HG03342 (cell line): ENCODE measurements around the gene RAB15.
"Not testable (repeated sequence)": the region's sequence is repeated elsewhere in the genome, so short reads cannot be mapped to it uniquely, and the experiment has no call there.

Experiments
- ATAC-seq: cut with Tn5 transposase; IDR thresholded peaks from one replicate; pipeline ENCODE4 v1.9.1; 2021; ENCODE audit warnings: mild to moderate bottlenecking, moderate library complexity; ENCODE audit not compliant: unreplicated experiment

Gene RAB15

DNA sequence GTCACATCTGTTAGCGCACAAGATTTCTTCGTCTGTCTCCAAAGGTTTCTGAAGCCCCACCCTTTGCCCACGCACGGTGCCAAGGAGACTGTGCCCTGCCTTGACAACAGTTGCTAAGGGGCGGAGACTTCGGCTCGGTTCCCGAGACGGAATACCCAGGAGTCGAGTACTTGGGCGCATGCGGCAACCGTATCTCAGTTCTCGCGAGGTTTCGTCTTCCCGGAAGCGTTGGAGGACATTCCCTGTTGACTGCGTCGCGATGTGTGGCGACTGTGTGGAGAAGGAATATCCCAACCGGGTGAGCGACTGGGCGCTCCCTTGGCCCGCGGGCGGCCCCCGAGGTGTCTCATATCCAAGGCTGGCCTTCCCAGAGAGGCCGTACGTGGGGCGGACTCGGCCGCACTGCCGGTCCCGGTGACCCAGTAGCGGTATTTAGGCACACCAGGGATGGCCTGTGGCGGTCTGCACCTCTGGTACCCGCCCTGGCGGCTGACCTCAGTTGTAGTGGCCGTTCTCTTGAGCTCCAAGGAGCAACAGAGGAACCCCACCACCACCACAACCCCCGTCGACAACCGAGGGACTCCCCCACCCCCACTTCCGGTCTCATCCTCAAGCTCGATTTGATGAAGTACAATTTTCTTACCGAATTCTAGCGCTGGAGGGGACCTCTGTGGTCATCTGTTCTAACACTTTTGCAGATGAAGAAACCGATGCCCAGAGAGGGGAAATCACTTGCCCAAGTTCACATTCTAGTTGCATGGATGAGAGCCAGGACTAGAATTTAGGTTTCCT is 57.7 kb downstream of the RAB15 start, which contains the start of gene CHURC1:
CHURC1 (plus strand) TSS at position 219 of the 792 bp plus-strand sequence; CDS start at position 260, 41 bp downstream.
- ATAC-seq = peak; percentile 96

DNA sequence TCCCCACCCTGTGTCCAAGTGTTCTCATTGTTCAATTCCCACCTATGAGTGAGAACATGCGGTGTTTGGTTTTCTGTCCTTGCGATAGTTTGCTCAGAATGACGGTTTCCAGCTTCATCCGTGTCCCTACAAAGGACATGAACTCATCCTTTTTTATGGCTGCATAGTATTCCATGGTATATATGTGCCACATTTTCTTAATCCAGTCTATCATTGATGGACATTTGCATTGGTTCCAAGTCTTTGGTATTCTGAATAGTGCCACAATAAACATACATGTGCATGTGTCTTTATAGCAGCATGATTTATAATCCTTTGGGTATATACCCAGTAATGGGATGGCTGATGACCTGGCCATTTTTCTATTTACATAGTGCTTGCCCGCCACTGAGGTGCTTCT is 58.7 kb downstream of the RAB15 start:
- not testable (repeated sequence) for ATAC-seq

DNA sequence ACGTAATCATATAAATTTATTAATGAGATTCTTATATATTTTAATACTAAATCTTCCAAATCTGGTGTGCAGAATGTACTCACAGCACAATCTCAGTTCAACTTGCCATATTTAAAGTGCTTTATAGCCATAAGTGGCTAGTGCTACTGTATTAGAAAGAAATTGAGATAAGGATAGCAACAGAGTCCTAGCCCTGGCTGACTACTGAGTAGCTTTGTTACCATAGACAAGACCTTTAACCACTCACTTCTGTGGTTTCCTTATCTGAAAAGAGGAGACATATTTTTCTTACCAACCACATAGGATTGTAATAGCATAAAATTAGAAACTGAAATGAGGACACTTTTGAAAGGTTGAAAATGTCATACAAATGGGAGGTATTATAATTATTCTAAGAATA is 59.9 kb downstream of the RAB15 start:
- ATAC-seq = no peak

DNA sequence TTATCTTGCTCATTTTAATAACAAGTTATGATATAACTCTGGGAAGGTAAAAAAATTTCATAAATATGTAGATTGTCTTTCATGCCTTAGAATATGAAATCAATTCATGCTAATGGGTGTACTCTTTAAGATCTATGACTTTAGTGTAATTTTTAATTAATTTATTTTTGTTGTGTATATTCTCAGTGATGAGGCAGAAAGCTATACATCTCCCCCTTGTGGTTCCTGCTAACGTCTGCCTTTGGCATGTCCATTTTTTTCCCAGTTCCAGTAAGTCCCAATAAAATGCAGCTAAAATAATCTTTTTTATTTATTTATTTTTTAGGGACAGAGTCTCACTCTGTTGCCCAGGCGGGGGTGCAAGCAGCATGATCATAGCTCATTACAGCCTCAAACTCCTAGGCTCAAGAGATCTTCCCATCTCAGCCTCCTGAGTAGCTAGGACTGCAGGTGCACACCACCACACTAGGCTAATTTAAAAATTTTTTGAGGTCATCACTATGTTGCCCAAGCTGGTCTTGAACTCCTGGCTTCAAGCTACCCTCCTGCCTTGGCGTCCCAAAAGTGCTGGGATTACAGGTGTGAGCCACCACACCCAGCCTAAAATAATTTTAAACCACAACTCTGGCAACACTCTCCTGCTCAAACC is 61.2 kb downstream of the RAB15 start:
- ATAC-seq = no peak

DNA sequence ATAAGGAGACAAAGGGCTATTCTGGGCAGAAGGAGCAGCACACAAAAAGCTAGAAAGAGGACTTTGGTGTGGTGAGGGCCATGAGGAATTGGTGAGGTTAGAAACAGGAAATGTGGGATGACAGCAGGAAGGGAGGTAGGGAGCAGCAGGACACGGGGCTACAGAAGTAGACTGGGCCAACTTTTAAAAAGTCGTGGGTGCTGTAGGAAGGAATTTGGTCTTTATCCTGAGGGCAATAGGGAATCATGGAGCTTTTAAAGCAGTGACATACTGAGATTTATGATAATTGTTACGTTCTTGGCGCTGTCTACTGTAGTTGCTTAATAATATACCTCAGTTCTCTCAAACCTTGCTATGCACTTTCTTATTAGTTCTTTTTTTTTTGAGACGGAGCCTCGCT is 66.1 kb downstream of the RAB15 start:
- no peak for ATAC-seq

DNA sequence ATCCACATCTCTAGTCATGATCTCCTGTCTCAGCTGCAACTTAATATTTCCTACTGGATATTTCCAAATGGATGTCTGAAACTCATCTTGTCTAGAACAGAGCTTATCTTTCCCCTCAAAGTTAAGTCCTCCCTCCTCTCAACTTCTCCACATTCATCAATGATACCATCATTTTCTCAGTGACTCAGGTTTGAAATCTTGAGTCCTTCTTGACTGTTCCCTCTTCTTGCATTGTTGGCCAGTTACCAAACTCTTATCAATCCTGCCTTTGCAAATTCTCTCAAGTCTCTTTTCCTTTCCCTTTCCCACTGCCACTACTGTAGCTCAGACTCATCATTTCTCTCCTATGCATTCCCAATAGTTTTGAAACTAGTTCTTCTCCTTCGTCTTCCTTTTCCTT is 72.2 kb downstream of the RAB15 start:
- ATAC-seq = no peak
